Muscle of back (tissue), 11 donors: Measurements from ENCODE around the gene MDGA2. TPM values are rescaled to one million over a fixed set of nuclear protein-coding genes. Genes with fewer than 3 reads are reported as not detected.

Source experiments
- DNase-seq, 3 donors: peaks; one replicate each; pipeline versions ENCODE4 v3.0.0 to v3.0.0-alpha.2; 2013
- polyA plus RNA-seq, 10 donors: library from polyadenylated mRNA; unstranded; fragments of 120-200 nt; gene quantifications; one replicate each; pipeline ENCODE4 v1.2.1, GENCODE V29; 2013; ENCODE audit not compliant: insufficient read length in 10 of 10

The MDGA2 gene
- polyA plus RNA-seq, 10 donors, result 0.14 to 0.71 (median 0.37) TPM

DNA sequence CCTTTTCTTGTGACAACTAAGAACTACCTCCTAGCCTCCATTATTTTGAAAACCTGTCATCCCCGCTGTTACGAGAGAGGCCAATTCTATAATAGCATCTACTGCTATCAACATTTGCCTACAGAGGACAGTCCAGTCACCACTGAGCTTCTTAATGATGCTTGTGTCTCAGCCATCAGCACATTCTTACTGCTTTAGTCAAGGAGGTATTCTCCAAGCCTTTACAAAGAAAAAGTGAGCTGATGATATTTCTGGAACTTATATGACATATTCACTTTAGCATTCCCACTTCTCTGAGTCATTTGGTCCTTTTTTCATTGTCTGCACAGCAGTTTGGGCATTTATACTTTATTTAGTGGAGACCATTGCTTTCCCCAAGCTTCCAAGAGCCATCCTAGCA lies 526.1 kb downstream of the MDGA2 start:
- peak in 1 of 3 donors; percentile 34 for DNase-seq

DNA sequence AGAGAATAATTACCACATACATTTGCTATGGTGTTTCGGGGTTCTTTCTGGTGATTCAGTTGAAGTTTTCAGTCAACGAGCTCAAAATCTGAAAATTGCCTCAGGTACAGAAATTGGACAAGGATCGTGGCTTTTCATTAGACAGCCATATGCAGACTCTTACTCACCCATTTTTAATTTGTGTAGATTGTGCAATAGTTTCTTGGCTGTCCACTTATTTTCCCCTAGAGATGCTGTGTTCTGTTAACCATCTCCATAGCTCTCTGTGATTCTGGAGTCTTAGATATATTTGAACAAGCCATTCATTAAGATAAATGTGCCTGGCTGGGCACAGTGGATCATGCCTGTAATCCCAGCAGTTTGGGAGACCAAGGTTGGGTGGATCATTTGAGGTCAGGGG lies 526.7 kb downstream of the MDGA2 start:
- DNase-seq, result no peak

DNA sequence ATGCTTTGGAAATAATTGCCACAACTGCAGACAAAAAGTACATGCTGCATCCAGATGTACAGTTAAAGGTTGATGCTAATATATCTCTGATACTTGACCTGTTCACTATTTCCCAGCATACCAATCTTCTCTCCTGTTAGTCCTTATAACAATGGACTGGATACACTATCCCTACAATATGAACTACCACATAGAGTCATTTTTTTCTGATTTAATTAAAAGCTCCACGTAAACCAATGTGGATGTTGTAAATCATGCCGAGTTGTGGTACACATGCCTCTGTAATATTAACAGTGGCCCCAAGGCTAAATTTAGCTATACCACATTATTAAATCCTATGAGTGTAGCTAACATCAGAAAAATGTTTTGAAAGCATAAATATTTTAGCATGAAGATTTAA lies 554.8 kb downstream of the MDGA2 start:
- no peak for DNase-seq

DNA sequence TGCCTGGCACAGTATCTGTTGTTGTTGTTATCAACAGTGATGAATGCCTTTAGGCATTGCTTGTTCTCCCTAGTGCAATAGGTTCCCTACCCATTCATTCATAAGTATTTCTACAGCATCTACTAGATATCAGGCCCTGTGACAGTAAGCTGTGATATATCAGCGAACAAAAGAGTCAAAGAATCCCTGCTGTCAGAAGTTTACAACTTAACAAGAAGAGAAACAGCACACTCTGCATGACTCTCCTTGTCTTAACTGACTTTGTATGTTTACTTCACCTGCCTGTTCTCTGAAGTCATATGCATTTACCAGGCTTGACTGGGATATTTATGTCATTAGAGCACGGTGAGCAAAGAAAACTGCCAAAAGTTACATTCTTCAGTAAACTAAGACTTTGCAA lies 571.6 kb downstream of the MDGA2 start:
- DNase-seq, result no peak

DNA sequence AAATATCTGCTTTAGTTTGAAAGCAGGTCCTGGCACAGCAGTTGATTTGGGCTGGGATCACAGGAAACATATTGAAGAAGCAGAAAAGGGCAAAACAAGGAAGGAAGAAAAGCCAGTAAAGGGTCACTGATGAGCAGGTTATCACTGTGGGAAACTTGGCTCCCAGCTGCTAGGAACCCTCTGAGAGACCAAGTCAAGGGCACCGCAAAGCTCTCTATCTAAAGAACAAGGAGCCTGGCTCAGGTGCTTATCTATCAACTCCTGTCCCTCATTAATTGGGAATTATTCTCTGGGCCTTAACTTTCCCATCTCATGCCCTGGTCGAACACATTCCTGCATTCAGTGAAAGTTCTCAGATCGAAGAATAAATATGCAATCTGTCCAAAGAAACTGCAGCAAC lies 572.9 kb downstream of the MDGA2 start:
- no peak for DNase-seq

DNA sequence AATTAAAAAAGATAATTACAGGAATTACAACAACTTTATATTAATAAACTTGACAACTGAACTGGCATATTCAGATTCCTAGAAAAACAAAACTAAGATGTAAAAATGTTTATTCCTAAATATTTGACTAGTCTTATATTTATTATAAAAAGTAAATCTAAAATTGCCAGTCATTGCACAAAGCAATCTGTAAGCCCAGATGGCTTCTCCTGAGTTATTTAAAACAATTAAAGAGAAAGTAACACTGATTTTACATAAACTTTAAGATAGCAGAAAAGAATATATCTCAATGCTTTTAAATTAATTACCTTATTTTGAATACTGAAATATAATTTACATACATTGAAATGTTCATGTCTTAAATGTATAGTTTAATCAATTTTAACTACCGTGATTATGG lies 589.7 kb downstream of the MDGA2 start:
- no peak for DNase-seq

DNA sequence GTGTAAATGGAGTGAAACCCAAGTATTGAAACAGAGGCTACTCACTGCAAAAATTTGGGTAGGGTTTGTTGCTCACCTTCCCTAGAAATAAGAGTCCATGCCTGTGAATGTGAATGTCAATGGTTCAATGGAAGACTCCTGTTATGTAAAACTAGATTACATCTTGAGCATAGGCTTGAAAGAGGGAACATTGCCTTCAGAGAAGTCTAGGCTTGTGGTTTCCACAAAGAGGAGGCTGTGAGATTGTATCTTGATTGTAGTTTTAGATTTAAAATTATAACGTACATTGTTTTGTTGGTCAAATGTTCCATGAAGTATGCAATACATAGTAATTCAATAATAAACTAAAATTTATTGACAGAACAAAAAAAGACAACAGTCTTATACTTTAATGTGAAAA lies 610.1 kb downstream of the MDGA2 start:
- DNase-seq, result no peak

DNA sequence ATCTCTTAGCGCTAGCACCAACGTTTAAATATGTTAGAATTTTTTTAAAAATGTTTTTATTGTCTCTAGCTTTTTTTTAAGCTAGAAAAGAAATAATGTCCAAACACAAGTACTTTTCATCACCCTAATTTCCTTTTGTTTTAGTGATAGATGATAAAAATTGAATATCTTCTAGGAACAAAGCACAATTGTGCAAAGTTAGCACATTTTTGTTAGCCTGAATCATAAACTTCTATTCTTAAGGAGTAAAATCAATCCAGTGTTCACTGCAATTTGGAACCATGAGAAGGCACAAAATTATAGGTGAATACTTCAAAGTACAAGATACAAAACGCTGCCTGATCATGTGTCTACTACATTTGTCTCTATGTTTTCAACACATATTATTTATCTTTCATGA lies 615.4 kb downstream of the MDGA2 start:
- DNase-seq, result no peak

DNA sequence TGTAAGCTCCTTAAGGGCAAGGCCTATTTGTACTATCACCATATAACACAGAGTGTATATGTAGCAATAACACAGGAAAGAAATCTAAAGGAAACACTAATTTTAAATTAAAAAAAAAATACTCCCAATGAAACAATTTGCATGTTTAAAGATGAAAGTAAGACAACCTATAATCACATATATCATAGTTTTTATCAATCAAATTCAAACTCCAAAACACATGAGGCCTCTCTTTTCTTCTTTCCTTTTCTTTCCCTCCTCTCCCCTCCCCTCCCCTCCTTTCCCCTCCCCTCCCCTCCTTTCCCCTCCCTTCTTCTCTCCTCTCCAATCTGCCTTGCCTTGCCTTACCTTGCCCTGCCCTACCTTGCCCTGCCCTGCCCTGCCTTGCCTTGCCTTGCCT lies 618.0 kb downstream of the MDGA2 start:
- no peak for DNase-seq

DNA sequence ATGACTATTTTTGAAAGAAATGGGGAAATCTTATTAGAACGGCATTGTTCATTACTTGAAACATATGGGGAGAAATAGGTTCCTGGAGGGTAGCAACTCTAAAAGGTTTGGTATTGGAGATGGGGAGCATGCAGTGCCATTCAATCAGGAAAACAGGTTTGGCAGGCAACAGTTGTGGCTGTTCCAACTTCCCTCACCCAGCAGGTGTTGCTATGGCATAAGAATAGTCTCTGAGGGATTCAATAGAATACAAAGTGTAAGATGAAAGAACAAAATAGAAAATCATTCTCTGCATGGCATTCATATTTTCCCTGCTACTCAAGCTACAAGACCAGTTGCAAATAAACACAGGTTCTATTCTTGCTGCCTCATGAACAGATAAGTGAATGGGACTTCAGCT lies 630.6 kb downstream of the MDGA2 start:
- peak in 1 of 3 donors; percentile 0 for DNase-seq

DNA sequence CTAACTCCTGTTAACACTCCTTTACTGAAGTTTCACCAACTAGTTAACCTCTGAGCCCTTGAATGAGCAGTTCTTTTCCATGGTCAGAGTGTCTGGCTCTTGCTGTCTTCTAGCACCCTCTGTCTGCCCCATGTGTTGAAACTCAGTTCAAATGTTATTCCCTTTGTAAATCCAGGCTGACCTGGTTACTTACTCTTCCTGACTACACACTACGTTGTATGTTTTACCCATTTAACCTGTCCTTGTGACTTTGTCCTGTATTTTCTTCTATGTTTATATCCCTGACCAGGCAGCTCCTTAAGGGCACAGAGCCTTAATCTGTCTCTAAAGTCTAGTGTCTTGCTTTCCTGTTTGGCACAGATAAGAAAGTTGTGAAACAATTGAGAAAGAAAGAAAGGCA lies 634.9 kb downstream of the MDGA2 start:
- DNase-seq, result peak; percentile 1 to 7 (median 2)

DNA sequence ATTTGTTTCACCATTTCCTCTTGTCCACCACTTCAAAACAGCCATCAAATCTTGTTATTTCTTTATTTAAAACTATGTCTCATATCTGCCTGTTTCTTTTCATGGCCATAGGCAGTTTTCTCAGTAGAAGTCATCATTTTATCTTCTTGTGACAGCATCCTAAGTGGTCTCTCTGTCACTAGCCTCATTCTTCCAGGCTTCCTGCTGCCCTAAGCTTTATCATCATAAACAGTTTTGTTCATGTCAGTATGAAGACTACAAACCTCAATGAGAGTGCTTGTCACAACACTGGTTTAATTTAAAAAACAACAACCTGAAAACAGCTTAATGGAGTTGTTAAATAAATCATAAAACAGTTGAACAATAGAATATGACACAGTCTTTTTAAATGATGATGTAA lies 636.1 kb downstream of the MDGA2 start:
- DNase-seq, result no peak

DNA sequence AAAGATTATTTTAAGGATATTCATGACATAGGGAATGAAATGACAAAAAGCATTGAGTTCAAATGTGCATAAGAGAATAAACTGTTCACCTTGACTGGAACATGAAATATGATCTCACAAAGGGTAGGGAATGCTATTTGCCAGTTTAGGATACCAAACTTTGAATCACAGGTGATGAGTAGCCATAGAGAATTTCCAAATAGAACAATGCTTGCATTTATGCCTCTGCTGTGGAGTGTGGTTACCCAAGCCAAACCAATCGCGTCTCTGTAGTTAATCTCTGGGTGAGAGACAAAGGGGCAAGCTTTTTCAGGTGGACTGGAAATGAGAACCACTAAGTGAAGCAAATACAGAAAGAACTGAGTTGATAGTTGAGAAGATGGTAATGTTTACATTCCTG lies 652.7 kb downstream of the MDGA2 start:
- DNase-seq, result no peak

DNA sequence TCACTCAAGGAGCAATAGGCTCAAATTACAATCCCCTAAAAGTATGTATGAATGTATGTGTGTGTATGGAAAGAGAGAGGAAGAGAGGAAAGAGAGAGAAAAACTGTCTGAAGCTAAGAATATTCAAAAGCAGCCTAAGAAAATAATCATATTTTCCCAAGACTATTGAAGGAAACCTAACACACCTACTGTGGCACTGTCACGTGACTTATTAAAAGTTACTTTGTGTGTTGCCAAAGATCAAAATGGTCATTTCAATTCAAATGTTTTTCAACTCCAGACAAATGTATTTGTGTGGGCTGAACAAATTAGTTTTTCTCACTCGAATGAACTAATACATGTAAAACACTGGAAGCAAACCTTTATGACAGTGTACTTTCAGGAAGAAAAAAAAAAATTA lies 654.9 kb downstream of the MDGA2 start:
- no peak for DNase-seq

DNA sequence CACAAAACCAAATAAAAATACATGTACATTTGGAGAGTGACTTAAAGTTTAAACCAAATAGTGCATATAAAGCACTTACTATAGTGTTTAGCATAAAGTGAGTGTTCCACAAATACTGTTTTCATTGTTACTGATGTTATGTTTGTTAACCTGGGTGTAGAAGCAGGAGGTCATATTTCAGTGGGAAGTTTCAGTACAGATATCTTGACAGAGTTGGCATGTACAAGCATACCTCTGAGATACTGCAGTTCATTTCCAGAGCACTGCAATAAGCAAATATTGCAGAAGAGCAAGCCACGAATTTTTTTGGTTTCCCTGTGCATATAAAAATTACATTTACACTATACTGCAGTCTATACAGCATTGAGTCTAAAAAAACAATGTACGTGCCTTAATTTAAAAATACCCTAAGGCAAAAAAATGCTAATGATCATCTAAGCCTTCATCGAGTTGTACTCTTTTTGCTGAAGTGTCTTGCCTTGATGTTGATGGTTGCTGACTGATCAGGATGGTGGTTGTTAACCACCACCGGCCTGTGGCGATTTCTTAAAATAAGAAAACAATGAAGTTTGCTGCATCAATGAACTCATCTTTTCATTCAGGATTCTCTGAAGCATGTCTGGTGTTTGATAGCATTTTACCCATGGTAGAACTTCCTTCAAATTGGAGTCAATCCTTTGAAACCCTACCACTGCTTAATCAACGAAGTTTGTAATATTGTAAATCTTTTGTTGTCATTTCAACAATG lies 662.7 kb downstream of the MDGA2 start:
- DNase-seq, result no peak

DNA sequence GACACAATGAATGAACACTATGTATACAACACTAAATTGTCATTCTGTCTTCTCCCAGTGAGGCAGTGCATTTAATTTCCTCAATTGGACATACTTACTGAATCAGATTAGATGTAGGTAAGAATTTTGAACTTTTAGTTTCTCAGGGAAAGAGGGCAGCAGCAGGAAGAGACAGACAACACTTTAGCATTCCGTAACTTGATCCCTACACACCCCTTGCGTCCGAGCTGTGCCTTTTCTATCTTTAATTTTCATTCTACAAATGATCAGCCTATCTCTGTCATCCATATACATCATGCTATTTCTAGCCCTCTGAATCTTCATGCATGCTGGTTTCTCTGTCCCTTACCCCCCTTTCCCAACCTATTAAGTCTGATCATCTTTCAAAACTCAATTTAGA lies 665.8 kb downstream of the MDGA2 start:
- DNase-seq, result no peak

DNA sequence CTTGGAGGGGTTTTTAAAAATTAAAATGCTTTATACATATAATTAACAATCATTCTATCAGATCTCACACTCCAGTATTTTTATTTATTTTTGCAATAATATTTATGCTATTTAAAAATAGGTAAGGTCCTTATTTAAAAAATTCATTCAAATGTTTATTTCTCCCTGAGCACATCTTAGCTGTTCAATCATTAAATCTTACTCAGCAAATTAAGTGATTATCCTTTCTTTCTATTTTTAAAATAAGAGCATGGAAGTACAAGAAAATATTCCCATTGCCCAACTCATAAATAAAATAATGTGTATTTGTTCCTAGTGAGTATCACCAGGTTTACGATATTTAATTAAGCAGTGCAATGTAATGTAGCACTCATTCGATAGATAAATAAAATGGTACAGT lies 666.7 kb downstream of the MDGA2 start:
- no peak for DNase-seq

DNA sequence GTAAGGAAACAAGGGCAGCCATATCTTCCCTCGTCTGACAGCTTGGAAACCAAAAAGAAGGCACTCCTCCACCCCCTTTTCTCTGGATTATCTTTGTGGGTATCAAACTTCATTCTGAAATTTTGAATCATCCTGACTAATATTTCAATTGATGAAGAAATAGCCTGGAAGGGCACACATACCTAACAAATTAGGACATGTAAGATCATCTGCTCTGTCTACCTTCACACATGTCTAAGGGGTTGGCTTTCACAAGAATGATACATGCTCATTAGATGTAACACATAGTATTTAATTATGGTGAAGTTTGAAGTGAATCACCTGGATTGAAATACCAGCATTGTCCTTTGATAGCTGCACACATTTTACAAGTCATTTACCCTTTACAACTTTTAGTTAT lies 675.7 kb downstream of the MDGA2 start:
- no peak for DNase-seq

DNA sequence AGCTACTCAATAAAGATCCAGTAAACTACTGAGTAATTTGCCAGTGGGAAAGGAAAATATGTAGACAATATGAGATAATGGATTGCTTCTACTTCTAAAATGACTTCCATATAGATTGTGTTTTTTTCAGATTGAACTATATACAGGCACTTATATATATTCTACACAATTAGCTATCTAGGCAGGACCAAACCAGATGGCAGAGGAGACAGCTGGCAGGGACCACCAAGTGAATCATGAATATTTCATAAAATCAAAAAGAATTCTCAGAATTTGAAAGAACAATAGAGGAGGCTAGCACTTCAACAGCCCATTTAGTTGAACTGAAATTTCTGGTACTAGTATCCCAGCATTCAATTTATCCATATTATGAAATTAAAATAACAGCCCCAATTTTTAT lies 685.8 kb downstream of the MDGA2 start:
- DNase-seq, result no peak

DNA sequence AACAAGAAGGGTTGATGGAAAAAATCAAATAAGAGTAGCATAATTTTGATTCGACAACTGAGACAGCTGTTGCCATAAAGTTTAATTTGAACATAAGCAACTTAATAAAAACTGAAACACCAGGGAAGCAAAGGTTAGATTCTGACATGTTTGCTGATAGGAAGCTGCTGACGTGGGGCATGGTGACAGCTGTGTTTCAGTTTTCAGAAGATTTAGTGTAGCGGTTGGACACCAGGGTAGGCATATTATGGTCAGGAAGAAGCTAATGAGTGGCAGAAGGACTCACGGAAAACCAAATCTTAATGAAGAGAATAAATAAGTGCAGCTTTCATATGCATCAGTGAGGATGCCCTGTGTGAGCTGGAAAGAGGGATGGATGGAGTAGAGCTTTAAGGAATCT lies 687.1 kb downstream of the MDGA2 start:
- DNase-seq, result no peak

DNA sequence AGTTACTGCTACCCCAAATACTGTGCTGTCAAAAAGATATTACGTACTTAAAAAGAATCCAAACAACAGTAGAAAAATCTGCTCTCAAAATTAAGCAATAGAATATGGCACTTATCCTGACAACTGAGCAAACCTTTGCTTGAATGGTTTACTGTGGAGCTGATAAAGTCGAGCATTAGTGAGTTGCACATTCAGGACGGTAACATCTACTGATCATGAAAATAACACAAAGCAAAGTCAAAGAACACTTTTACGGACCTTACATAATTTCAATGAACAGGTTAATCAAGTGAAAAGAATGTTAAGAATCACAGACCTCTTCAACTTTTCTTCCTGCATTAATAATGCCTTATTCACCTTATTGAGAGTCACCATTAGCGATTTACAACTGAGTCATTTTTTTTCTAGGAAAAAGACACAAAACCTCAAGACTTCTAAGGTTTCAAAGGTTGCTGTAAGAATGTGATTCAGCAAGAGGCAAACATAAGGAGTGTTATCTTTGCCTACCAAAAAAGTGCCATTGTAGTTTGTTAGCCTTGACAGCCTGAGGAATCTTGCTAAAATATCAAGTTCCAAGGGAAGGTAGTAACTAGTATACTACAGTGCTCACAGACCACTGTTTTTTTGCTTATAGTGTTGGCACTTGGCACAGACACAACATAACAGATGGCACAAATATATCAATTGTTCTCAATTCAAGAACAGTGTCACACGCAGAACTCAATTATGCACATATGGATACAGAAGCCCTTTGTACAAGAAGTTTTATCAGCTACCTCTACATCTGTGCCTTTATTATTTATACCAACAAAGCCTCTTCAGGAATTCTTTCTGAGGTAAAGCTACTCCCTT lies 689.6 kb downstream of the MDGA2 start:
- DNase-seq, result no peak

DNA sequence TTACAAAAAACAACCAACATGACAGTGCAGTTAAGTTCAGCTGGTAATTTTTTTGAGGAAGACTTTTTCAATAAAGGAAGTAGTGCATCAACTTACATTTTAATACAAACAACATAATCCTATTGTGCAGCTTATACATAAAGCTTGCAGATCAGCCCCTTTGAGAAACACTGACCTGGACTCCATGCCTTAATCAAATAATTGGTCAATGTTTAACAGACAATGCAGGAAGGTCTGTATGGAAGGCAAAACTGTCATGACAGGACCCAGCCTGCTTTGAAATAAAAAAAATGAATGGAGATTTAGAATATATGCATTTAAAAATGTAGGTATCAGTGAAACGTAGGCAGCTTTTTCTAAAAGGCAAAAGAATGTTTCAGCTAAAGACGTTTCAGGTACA lies 702.1 kb downstream of the MDGA2 start:
- no peak for DNase-seq

DNA sequence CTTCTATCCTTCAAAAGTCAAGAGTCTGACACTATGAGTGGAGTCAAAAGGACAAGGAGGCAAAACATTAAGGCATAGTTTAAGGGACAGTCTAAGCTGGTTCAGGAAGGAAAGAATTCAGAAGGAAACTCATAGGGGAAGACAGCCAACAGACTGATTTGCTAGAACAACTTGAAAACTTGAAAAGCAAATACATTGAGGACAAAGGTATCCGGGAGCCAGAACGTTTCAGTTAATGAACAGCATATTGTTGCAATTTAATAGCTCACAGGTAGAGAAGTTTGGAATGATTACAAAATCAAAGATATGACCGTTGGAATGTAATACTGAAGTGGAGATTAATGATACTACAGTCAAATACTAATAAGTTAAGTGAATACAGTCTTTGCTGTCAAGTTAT lies 711.0 kb downstream of the MDGA2 start:
- DNase-seq, result no peak

DNA sequence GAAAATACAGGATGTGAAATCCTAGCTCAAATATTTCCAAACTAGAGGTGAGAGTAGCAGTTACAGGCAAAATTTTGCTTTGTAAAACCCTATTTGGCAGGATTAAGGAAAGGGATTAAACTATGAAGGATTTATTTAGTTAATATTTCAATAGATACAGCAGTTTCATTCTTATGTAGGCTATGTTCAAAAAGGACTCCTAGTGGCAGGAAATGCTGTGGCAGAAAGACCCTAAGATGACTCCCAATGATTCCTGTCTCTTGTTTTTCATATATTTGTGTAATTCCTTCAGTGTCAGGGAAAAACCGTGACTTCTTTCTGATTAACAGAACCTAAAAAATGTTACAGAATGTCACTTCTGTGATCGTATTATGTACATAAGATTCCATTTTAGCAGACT lies 724.3 kb downstream of the MDGA2 start:
- no peak for DNase-seq
